Ascending aorta (tissue), 2 donors: ENCODE results near the gene PTPRN2. TPM values are rescaled to one million over a fixed set of nuclear protein-coding genes. Genes with fewer than 3 reads are reported as not detected.

Experiments used
- DNase-seq, 2 donors: peaks; one replicate each; pipeline ENCODE4 v3.0.0-alpha.2; 2019; ENCODE audit warnings: low spot score in 2 of 2
- H3K27ac ChIP-seq, 2 donors: fragments of 200-600 bp; sonication (generic); one replicate each; pipeline ENCODE4 v1.5.1; 2016 to 2017; ENCODE audit warnings: mild to moderate bottlenecking in 1 of 2
- H3K27me3 ChIP-seq: fragments of 200-600 bp; sonication (generic); one replicate; pipeline ENCODE4 v1.5.1; 2017
- H3K36me3 ChIP-seq, 2 donors: fragments of 200-600 bp; sonication (generic); one replicate each; pipeline ENCODE4 v1.5.1; 2016
- H3K4me1 ChIP-seq, 2 donors: fragments of 200-600 bp; sonication (generic); one replicate each; pipeline ENCODE4 v1.5.1; 2016 to 2017; ENCODE audit warnings: mild to moderate bottlenecking in 1 of 2
- H3K4me3 ChIP-seq, 2 donors: fragments of 200-600 bp; sonication (generic); one replicate each; pipeline ENCODE4 v1.5.1; 2016 to 2017; ENCODE audit warnings: mild to moderate bottlenecking in 1 of 2
- H3K9me3 ChIP-seq, 2 donors: fragments of 200-600 bp; sonication (generic); one replicate each; pipeline ENCODE4 v1.5.1; 2016
- CTCF ChIP-seq, 3 experiments: fragments of 200-600 bp in 2 of 3; fragments of 450-650 bp in 1 of 3; sonication (generic) in 2 of 3; IDR thresholded peaks; one replicate each; pipeline ENCODE4 v1.5.1; 2016 to 2019; ENCODE audit warnings: antibody characterized with exemption in 3 of 3, mild to moderate bottlenecking in 1 of 3, moderate library complexity in 1 of 3
- intact Hi-C: fragments of 100-400 bp; cut with DNase I; formaldehyde crosslinking; loops from one replicate; pipeline ENCODE4 v1.15.1; 2023
- total RNA-seq: library from RNA; depleted of rRNA; stranded (reverse); fragments of >200 nt; gene quantifications from one replicate; pipeline ENCODE4 v1.1.0, GENCODE V29; 2016

The PTPRN2 gene
- total RNA-seq, 1 donor from 2014 or later, result 7.3 TPM

- Histone ChIP-seq H3K27me3 (no peaks in the 10 kb centered on the region), H3K27ac (no peak overlapping the region), H3K4me1 (no peaks in the 10 kb centered on the region), H3K4me3 (no peak overlapping the region), H3K36me3 (no peaks in the 10 kb centered on the region), H3K9me3 (no peaks in the 10 kb centered on the region)
- DNase-seq, result no peak
- intact Hi-C loops, result no loop called here
- no peak for TF ChIP-seq CTCF (IDR thresholded peaks at IDR 0.05)
Observed at GRCh38 chr7:158454631-158455030, 133.0 kb downstream of the PTPRN2 start.

- Histone ChIP-seq H3K27ac (no peak overlapping the region), H3K9me3 (no peaks in the 10 kb centered on the region), H3K27me3 (no peaks in the 10 kb centered on the region), H3K36me3 (no peaks in the 10 kb centered on the region), H3K4me3 (no peak overlapping the region), H3K4me1 (no peaks in the 10 kb centered on the region)
- no peak for TF ChIP-seq CTCF (IDR thresholded peaks at IDR 0.05)
- no peak for DNase-seq
- intact Hi-C loops, result no loop called here
Observed at GRCh38 chr7:158453663-158454062, 134.0 kb downstream of the PTPRN2 start.

- no peak for DNase-seq
- H3K9me3 ChIP-seq, result no peaks in the 10 kb centered on the region
- no peaks in the 10 kb centered on the region for H3K36me3 ChIP-seq
- no peak for TF ChIP-seq CTCF (IDR thresholded peaks at IDR 0.05)
- intact Hi-C loops, result no loop called here
- H3K27ac ChIP-seq, result no peak overlapping the region
- no peaks in the 10 kb centered on the region for H3K4me1 ChIP-seq
- H3K27me3 ChIP-seq, result no peaks in the 10 kb centered on the region
- H3K4me3 ChIP-seq, result no peak overlapping the region
Observed at GRCh38 chr7:158452331-158452730, 135.3 kb downstream of the PTPRN2 start.

- H3K36me3 ChIP-seq, result no peaks in the 10 kb centered on the region
- TF ChIP-seq CTCF (IDR thresholded peaks at IDR 0.05), result no peak
- intact Hi-C loops, result no loop called here
- no peaks in the 10 kb centered on the region for H3K4me1 ChIP-seq
- DNase-seq, result no peak
- no peaks in the 10 kb centered on the region for H3K9me3 ChIP-seq
- no peak overlapping the region for H3K4me3 ChIP-seq
- H3K27me3 ChIP-seq, result no peaks in the 10 kb centered on the region
- no peak overlapping the region for H3K27ac ChIP-seq
Observed at GRCh38 chr7:158450476-158451124, 137.0 kb downstream of the PTPRN2 start.

- TF ChIP-seq CTCF (IDR thresholded peaks at IDR 0.05), result no peak
- Histone ChIP-seq H3K4me1 (no peaks in the 10 kb centered on the region), H3K4me3 (no peak overlapping the region), H3K9me3 (no peaks in the 10 kb centered on the region), H3K27ac (no peak overlapping the region), H3K36me3 (no peaks in the 10 kb centered on the region), H3K27me3 (no peaks in the 10 kb centered on the region)
- intact Hi-C loops, result no loop called here
- no peak for DNase-seq
Observed at GRCh38 chr7:158449942-158450341, 137.7 kb downstream of the PTPRN2 start.

GRCh38 chr7:158449266-158449665 lies 138.4 kb downstream of the PTPRN2 start:
- no peak for DNase-seq
- Histone ChIP-seq H3K9me3 (no peaks in the 10 kb centered on the region), H3K4me3 (no peak overlapping the region), H3K27ac (no peak overlapping the region), H3K27me3 (no peaks in the 10 kb centered on the region), H3K36me3 (no peaks in the 10 kb centered on the region), H3K4me1 (no peaks in the 10 kb centered on the region)
- no peak for TF ChIP-seq CTCF (IDR thresholded peaks at IDR 0.05)
- intact Hi-C loops, result no loop called here
